GM23248 (cell line): Measurements from ENCODE around the gene PTGER3. TPM values are rescaled to one million over a fixed set of nuclear protein-coding genes. Genes with fewer than 3 reads are reported as not detected.

Experiments used
- DNase-seq: peaks from one replicate; pipeline ENCODE4 v3.0.0-alpha.2; 2015
- H2AFZ ChIP-seq: fragments of 200-600 bp; sonication (generic); 2 replicates; pipeline ENCODE4 v1.6.1; 2016; ENCODE audit warnings: antibody characterized with exemption
- H3F3A ChIP-seq: fragments of 200-600 bp; sonication (generic); 2 replicates; pipeline ENCODE4 v1.6.1; 2016; ENCODE audit warnings: mild to moderate bottlenecking, antibody characterized with exemption, mixed run types; ENCODE audit not compliant: insufficient read depth
- H3K27ac ChIP-seq: fragments of 200-600 bp; sonication (generic); 2 replicates; pipeline ENCODE4 v1.5.1; 2016; ENCODE audit warnings: mild to moderate bottlenecking
- H3K27me3 ChIP-seq: fragments of 200-600 bp; sonication (generic); replicated peaks from 2 replicates; pipeline ENCODE4 v1.6.1; 2016; ENCODE audit warnings: mild to moderate bottlenecking; ENCODE audit not compliant: insufficient read depth
- H3K36me3 ChIP-seq: fragments of 200-600 bp; sonication (generic); 2 replicates; pipeline ENCODE4 v1.6.1; 2016; ENCODE audit warnings: low read depth, mild to moderate bottlenecking
- H3K4me1 ChIP-seq: fragments of 200-600 bp; sonication (generic); 2 replicates; pipeline ENCODE4 v1.6.1; 2016; ENCODE audit warnings: mild to moderate bottlenecking; ENCODE audit not compliant: insufficient read depth
- H3K4me2 ChIP-seq: fragments of 200-600 bp; sonication (generic); one replicate; pipeline ENCODE4 v1.6.1; 2016; ENCODE audit warnings: mild to moderate bottlenecking; ENCODE audit not compliant: unreplicated experiment
- H3K4me3 ChIP-seq: fragments of 200-600 bp; sonication (generic); 2 replicates; pipeline ENCODE4 v1.5.1; 2016; ENCODE audit warnings: mild to moderate bottlenecking
- H3K79me2 ChIP-seq: fragments of 200-600 bp; sonication (generic); 2 replicates; pipeline ENCODE4 v1.6.1; 2016; ENCODE audit warnings: mild to moderate bottlenecking; ENCODE audit not compliant: insufficient read depth
- H3K9ac ChIP-seq: fragments of 200-600 bp; sonication (generic); 2 replicates; pipeline ENCODE4 v1.6.1; 2016; ENCODE audit warnings: mild to moderate bottlenecking
- H3K9me2 ChIP-seq: fragments of 200-600 bp; sonication (generic); 2 replicates; pipeline ENCODE4 v1.6.1; 2016; ENCODE audit warnings: mixed run types, mild to moderate bottlenecking, moderate library complexity; ENCODE audit not compliant: insufficient read depth
- H3K9me3 ChIP-seq: fragments of 200-600 bp; sonication (generic); one replicate; pipeline ENCODE4 v1.6.1; 2017; ENCODE audit warnings: low read depth
- H4K20me1 ChIP-seq: fragments of 200-600 bp; sonication (generic); 2 replicates; pipeline ENCODE4 v1.6.0; 2016; ENCODE audit not compliant: insufficient read depth
- EZH2 ChIP-seq: fragments of 200-600 bp; sonication (generic); IDR thresholded peaks from 2 replicates; pipeline ENCODE4 v1.6.1; 2018; ENCODE audit warnings: antibody characterized with exemption, mild to moderate bottlenecking; ENCODE audit not compliant: insufficient read depth, poor library complexity, severe bottlenecking
- EZH2phosphoT487 ChIP-seq: fragments of 200-600 bp; sonication (generic); IDR thresholded peaks from 2 replicates; pipeline ENCODE4 v1.6.1; 2018; ENCODE audit warnings: antibody characterized with exemption, moderate library complexity, mild to moderate bottlenecking, low read depth; ENCODE audit not compliant: insufficient read depth
- WGBS, 2 experiments: methylation state at CpG; one replicate each; pipeline ENCODE4 v1.1.6; 2015 to 2017; ENCODE audit warnings: low lambda C conversion rate in 2 of 2, low coverage in 1 of 2; ENCODE audit errors: missing lambda C conversion rate in 2 of 2; 5-methylcytosine and 5-hydroxymethylcytosine counted together
- in situ Hi-C: fragments of 300-500 bp; cut with MboI; formaldehyde crosslinking; loops from 2 replicates; pipeline ENCODE4 v1.15.0; 2020
- polyA plus RNA-seq: library from polyadenylated mRNA; unstranded; fragments of >200 nt; fragmentation: Nextera tagmentation; extraction: Ambion mirVana; gene quantifications from 2 replicates; pipeline ENCODE4 v1.2.1, GENCODE V29; 2016
- total RNA-seq: library from RNA; depleted of rRNA; stranded (reverse); fragments of >200 nt; shearing (Covaris generic); gene quantifications from 2 replicates; pipeline ENCODE4 v1.2.3, GENCODE V29; 2014

PTGER3 gene
- total and polyA plus RNA-seq, 2 experiments from 2014 or later = 0.31 to 0.97 TPM

DNA sequence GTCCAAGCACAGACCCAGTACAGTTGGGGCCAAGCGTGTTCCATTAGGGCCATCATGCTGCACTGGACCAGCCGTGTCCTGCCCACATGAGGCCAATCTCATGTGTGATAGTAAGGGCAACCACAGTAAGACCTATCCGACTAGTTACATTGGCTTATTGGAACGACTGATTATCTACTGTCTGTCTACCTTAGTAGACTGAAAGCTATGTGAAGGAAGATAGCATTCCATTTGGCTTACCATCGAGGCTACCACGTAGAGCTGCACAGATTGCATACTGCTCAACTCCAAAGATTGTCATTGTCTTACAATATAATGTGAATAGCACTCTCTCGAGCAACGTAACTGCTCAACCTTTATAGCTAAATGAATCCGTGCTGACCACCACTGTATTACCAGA is 10.6 kb downstream of the PTGER3 start:
- WGBS, 2 experiments = 92 to 93% methylated on average over 9 of the region's 9 CpGs
- DNase-seq = no peak
- H3F3A ChIP-seq = peaks cover 2% of the 10 kb centered on the region; the same call in 1 of the 2 replicates
- no peaks in the 10 kb centered on the region for H3K4me1 ChIP-seq
- H3K36me3 ChIP-seq = no peaks in the 10 kb centered on the region
- no peaks in the 10 kb centered on the region for H3K79me2 ChIP-seq
- no peaks in the 10 kb centered on the region for H4K20me1 ChIP-seq
- H3K4me3 ChIP-seq = no peak overlapping the region
- H3K27ac ChIP-seq = no peak overlapping the region
- TF ChIP-seq EZH2phosphoT487 (no peak), EZH2 (no peak)
- no peaks in the 10 kb centered on the region for H3K27me3 ChIP-seq
- H3K9me3 ChIP-seq = no peaks in the 10 kb centered on the region
- H3K9ac ChIP-seq = no peak overlapping the region
- no peak overlapping the region for H2AFZ ChIP-seq
- H3K4me2 ChIP-seq = no peak overlapping the region
- no peaks in the 10 kb centered on the region for H3K9me2 ChIP-seq
- in situ Hi-C loops = no loop called here

DNA sequence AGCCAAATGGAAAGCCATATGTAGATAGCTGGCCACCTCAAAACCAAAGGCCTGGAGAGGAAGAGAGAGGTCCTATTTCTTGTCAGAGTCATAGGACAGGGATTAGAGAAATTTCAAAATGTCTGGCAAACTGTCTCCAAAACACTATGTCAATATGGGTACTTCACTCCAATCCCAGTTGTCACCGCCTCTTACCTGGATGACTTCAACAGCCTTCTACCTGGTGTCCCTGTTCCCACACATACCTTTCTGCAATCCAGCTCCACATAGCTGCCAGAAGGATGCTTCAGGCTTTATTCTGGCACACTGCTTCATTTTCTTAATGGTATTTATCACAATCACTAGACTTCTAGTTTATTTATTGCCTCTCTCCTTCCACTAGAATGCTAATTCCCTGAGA is 14.5 kb downstream of the PTGER3 start:
- 100% methylated on average over 1 of the region's 1 CpG for WGBS, 2 experiments
- in situ Hi-C loops = no loop called here
- no peaks in the 10 kb centered on the region for H4K20me1 ChIP-seq

GRCh38 chr1:71031426-71031825 is 16.2 kb downstream of the PTGER3 start:
- no peak for TF ChIP-seq EZH2
- no peak for TF ChIP-seq EZH2phosphoT487
- Histone ChIP-seq H3K9me2 (no peaks in the 10 kb centered on the region), H3K9me3 (no peaks in the 10 kb centered on the region), H3K4me2 (no peak overlapping the region), H3K27ac (peak overlapping the region; percentile 19; the same call in 1 of the 2 replicates), H3K4me3 (no peak overlapping the region), H2AFZ (no peak overlapping the region), H3K79me2 (no peaks in the 10 kb centered on the region), H3F3A (0 out of 2 replicates have a peak, but pooled peaks cover 3% of the 10 kb centered on the region), H3K4me1 (peaks cover 21% of the 10 kb centered on the region), H3K36me3 (no peaks in the 10 kb centered on the region), H3K27me3 (no peaks in the 10 kb centered on the region), H3K9ac (no peak overlapping the region), H4K20me1 (no peaks in the 10 kb centered on the region)
- peak; percentile 60 for DNase-seq
- in situ Hi-C loops = no loop called here

More for the DNA sequence above, 14.5 kb downstream of the PTGER3 start:
- Histone ChIP-seq H3K27me3 (no peaks in the 10 kb centered on the region), H3K79me2 (no peaks in the 10 kb centered on the region), H3K36me3 (no peaks in the 10 kb centered on the region), H3K9me2 (no peaks in the 10 kb centered on the region), H3F3A (0 out of 2 replicates have a peak, but pooled peaks cover 3% of the 10 kb centered on the region), H3K4me3 (no peak overlapping the region), H3K4me2 (no peak overlapping the region), H3K4me1 (peaks cover 21% of the 10 kb centered on the region), H3K27ac (no peak overlapping the region), H3K9me3 (no peaks in the 10 kb centered on the region), H3K9ac (no peak overlapping the region), H2AFZ (no peak overlapping the region)
- no peak for DNase-seq
- TF ChIP-seq EZH2phosphoT487 (no peak), EZH2 (no peak)

DNA sequence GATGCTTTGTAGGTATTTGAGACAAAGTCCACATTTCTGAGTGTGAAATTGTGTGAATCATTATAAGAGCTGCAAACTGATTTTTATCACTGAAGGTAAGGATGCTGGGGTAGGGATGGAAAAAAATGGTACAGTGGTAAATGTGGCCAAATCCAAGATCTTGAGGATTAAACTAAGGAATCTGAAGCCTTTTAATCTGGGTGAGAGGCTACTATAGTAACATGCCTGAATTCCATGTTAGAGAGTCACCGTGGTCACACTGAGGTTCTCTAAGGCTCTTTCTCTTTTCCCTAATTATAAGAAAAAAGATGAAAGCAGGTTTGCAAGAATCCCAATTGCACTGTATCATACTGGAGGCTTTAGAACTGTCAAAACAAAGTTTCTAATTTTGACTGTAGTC is 17.6 kb downstream of the PTGER3 start:
- H3K4me2 ChIP-seq = no peak overlapping the region
- H3K27me3 ChIP-seq = no peaks in the 10 kb centered on the region
- H3F3A ChIP-seq = 0 out of 2 replicates have a peak, but pooled peaks cover 3% of the 10 kb centered on the region
- no peak overlapping the region for H2AFZ ChIP-seq
- no peak overlapping the region for H3K9ac ChIP-seq
- H3K4me3 ChIP-seq = no peak overlapping the region
- in situ Hi-C loops = no loop called here
- WGBS, 2 experiments = 84 to 85% methylated on average over 1 of the region's 1 CpG
- H3K36me3 ChIP-seq = no peaks in the 10 kb centered on the region
- no peaks in the 10 kb centered on the region for H3K9me3 ChIP-seq
- H3K27ac ChIP-seq = no peak overlapping the region
- TF ChIP-seq EZH2phosphoT487 = no peak
- DNase-seq = peak; percentile 63
- no peaks in the 10 kb centered on the region for H4K20me1 ChIP-seq
- H3K79me2 ChIP-seq = no peaks in the 10 kb centered on the region
- no peaks in the 10 kb centered on the region for H3K9me2 ChIP-seq
- peaks cover 21% of the 10 kb centered on the region for H3K4me1 ChIP-seq

GRCh38 chr1:71028981-71029380 is 18.6 kb downstream of the PTGER3 start:
- H2AFZ ChIP-seq = no peak overlapping the region
- no peaks in the 10 kb centered on the region for H3K9me2 ChIP-seq
- 90 to 96% methylated on average over 1 of the region's 1 CpG for WGBS, 2 experiments
- H3K27me3 ChIP-seq = no peaks in the 10 kb centered on the region
- no peak overlapping the region for H3K9ac ChIP-seq
- H3K4me2 ChIP-seq = no peak overlapping the region
- in situ Hi-C loops = no loop called here
- no peak for DNase-seq
- H3K27ac ChIP-seq = no peak overlapping the region
- no peaks in the 10 kb centered on the region for H3K9me3 ChIP-seq
- H4K20me1 ChIP-seq = no peaks in the 10 kb centered on the region
- no peaks in the 10 kb centered on the region for H3K36me3 ChIP-seq
- H3F3A ChIP-seq = 0 out of 2 replicates have a peak, but pooled peaks cover 3% of the 10 kb centered on the region
- no peaks in the 10 kb centered on the region for H3K79me2 ChIP-seq
- TF ChIP-seq EZH2phosphoT487 = no peak
- TF ChIP-seq EZH2 = no peak
- no peak overlapping the region for H3K4me3 ChIP-seq
- peaks cover 21% of the 10 kb centered on the region for H3K4me1 ChIP-seq
